NCI-H510A (cell line): ENCODE results near the gene ZNF175.

ENCODE experiments used
- DNase-seq: peaks from one replicate; lab custom pipeline; 2025; lab: John Stamatoyannopoulos, UW

ZNF175 gene

GRCh38 chr19:51549533-51550324, 21.4 kb upstream of the ZNF175 start:
- no peak for DNase-seq

GRCh38 chr19:51550848-51551672, 20.0 kb upstream of the ZNF175 start:
- DNase-seq = no peak

GRCh38 chr19:51551673-51552432, 19.2 kb upstream of the ZNF175 start:
- DNase-seq = no peak

- DNase-seq = no peak
These were observed 18.5 kb upstream of the ZNF175 start for GRCh38 chr19:51552608-51552995.

- no peak for DNase-seq
These were observed 17.9 kb upstream of the ZNF175 start for GRCh38 chr19:51552996-51553725.

GRCh38 chr19:51559240-51559639, 11.8 kb upstream of the ZNF175 start:
- DNase-seq = no peak

- no peak for DNase-seq
These were observed 10.7 kb upstream of the ZNF175 start for GRCh38 chr19:51560339-51560738.

GRCh38 chr19:51564791-51565190, 6.3 kb upstream of the ZNF175 start:
- DNase-seq = no peak

- DNase-seq = no peak
These were observed 5.5 kb upstream of the ZNF175 start for GRCh38 chr19:51565583-51565982.

- no peak for DNase-seq
These were observed 4.5 kb upstream of the ZNF175 start for GRCh38 chr19:51566489-51567100.

- DNase-seq = no peak
These were observed 3.5 kb upstream of the ZNF175 start for GRCh38 chr19:51567583-51567982.

- no peak for DNase-seq
These were observed 2.6 kb upstream of the ZNF175 start for GRCh38 chr19:51568456-51568855.

GRCh38 chr19:51571599-51571998, 516 bp downstream of the ZNF175 start:
- no peak for DNase-seq

- DNase-seq = no peak
These were observed 1.3 kb downstream of the ZNF175 start for GRCh38 chr19:51572410-51572809.

GRCh38 chr19:51572908-51573307, 1.8 kb downstream of the ZNF175 start:
- no peak for DNase-seq

- no peak for DNase-seq
These were observed 2.2 kb downstream of the ZNF175 start for GRCh38 chr19:51573331-51573730.

GRCh38 chr19:51576850-51577249, 5.8 kb downstream of the ZNF175 start:
- no peak for DNase-seq

GRCh38 chr19:51586103-51586728, 15.1 kb downstream of the ZNF175 start:
- no peak for DNase-seq

GRCh38 chr19:51586799-51587198, 15.7 kb downstream of the ZNF175 start:
- no peak for DNase-seq

GRCh38 chr19:51587264-51588191, 16.4 kb downstream of the ZNF175 start:
- no peak for DNase-seq
